GM12873 (cell line): Measurements from ENCODE around the gene EFCAB6.

Source experiments
- TF ChIP-seq, protein P1 (sequence below): IDR thresholded peaks from 2 replicates; pipeline ENCODE4 v1.5.1; 2012; ENCODE audit warnings: low read depth, mild to moderate bottlenecking, moderate library complexity, low read length, control low read depth; ENCODE audit not compliant: insufficient read depth; ENCODE audit errors: missing control alignments

The EFCAB6 gene

DNA sequence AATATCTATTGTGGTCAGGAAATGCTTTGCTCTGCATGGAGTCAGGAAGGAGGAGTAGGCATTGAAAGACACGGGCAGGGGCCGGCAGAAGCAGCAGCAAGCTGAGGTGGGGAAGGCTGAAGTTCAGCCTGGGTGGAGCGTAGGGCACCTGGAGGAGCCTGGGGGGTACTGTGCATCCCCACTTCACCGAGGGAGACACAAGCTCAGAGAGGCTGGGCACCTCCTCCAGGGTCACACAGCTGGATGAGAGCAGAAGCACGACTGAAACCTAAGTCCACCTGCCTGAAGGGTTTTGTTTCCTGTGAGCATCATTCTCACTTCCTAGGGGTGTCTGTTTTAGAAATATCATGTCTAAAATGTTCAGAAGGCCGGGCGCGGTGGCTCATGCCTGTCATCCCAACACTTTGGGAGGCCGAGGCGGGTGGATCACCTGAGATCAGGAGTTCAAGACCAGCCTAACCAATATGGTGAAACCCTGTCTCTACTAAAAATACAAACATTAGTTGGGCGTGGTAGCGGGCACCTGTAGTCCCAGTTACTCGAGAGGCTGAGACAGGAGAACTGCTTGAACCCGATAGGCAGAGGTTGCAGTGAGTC lies 262.0 kb downstream of the EFCAB6 start:
- TF ChIP-seq, protein P1, sequence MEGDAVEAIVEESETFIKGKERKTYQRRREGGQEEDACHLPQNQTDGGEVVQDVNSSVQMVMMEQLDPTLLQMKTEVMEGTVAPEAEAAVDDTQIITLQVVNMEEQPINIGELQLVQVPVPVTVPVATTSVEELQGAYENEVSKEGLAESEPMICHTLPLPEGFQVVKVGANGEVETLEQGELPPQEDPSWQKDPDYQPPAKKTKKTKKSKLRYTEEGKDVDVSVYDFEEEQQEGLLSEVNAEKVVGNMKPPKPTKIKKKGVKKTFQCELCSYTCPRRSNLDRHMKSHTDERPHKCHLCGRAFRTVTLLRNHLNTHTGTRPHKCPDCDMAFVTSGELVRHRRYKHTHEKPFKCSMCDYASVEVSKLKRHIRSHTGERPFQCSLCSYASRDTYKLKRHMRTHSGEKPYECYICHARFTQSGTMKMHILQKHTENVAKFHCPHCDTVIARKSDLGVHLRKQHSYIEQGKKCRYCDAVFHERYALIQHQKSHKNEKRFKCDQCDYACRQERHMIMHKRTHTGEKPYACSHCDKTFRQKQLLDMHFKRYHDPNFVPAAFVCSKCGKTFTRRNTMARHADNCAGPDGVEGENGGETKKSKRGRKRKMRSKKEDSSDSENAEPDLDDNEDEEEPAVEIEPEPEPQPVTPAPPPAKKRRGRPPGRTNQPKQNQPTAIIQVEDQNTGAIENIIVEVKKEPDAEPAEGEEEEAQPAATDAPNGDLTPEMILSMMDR: no peak

DNA sequence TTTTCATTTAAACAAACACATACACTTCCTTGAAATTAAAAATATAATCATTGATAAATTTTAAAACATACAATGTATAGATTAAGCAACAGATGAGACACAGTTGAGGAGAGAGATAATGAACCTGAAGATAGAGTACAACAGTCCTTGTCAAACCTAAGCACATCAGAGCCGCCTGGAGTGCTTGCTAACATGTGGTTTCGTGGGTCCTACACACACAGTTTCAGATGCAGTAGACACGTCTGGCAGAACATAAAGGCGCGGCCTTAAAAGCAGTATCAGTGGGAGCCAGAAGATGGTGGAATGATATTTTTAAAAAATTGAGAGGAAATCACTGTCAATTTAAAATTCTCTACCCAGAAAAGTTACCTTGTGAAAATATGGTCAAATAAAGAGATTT lies 265.9 kb downstream of the EFCAB6 start:
- TF ChIP-seq, protein P1: no peak

DNA sequence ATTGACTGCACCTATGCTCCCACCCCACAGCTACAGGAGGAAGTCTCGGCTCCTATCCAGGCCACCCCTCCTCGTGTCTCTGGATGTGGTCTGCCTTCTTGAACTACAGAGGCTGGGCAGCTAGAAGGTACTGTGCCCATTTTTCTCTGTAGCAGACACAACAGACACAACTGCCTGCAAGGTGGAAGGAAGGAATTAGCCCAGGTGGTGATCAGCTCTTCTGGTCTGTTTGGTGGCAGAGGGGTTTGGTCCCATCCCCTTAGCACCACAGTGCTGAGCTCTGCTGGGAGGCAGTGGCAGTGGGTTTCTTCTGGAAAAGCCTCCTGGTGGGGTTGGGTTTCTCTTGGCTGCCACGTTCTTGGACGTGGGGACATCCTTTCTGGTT lies 267.8 kb downstream of the EFCAB6 start:
- TF ChIP-seq, protein P1: no peak

DNA sequence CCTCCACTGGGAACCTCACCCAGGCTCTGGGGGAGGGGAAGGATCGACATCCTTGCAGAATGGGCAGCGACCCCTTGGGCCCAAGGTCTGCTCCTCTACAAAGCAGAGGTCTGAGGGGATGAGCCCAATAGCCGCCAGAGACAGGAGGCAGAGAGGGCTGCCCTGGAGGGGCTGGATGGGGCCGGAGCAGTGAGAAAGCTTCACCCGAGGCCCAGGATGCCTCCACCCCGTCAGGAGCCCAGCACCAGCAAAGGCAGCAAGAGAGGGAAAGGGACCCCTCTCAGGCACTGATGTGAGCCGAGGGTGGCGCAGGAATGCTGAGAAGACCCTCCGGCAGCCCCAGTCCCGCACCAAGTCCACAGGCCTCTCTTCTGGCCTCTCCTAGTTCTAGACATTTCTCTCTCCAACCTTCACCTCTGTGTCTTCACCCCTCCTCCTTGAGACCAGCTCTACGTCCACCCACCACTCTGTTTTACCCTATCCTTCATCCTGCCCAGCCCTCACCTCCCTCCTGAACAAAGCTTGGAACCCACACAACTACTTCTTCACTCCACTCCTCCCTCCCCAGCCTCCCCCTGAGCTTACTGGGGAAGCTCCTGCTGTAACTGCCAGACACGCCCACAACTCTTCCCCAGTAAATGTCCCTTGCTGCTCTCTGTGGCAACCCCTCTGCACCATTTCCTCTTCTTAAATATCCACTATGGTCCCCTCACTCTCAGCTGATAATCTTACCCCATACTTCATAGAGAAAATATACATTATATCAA lies 268.4 kb downstream of the EFCAB6 start:
- TF ChIP-seq, protein P1: no peak

DNA sequence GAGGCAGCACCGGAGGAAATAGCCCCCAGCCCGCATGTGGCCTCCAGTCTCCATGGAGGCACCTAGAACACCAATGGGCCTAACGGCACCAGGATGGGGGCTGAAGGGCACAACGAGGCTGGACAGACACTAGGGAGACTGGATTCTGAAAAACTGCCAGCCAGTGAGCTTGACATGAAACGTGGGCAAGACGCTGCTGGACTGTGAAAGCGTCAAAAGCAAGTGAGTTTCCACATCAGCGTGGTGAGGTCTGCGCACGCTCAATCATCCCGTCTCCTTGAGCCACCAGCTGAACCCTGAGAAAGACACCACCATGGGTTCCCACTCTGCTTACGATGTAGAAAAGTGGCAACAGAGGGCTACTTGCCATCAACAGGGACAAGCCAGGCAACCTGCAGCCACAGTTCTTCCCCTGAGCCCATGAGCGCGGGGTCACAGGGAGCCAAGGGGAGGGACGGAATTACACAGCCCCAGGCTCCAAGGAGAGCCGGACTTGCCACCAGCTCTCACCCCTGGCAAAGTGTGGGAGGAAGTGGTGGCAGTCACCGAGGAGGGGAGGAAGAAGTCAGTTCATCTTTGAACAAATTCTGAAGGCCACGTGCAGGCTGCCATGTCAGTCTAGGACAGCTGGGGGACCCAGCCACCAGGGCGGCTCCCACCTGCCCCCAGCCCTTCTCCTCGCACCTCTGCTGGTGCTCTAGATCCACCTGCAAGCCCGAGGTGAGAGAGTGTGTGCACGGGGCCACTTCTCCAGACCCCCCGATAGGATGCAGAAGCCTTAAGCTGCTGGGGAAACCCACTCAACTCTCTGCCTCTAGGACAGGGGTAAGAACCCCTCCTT lies 269.2 kb downstream of the EFCAB6 start:
- TF ChIP-seq, protein P1: no peak

DNA sequence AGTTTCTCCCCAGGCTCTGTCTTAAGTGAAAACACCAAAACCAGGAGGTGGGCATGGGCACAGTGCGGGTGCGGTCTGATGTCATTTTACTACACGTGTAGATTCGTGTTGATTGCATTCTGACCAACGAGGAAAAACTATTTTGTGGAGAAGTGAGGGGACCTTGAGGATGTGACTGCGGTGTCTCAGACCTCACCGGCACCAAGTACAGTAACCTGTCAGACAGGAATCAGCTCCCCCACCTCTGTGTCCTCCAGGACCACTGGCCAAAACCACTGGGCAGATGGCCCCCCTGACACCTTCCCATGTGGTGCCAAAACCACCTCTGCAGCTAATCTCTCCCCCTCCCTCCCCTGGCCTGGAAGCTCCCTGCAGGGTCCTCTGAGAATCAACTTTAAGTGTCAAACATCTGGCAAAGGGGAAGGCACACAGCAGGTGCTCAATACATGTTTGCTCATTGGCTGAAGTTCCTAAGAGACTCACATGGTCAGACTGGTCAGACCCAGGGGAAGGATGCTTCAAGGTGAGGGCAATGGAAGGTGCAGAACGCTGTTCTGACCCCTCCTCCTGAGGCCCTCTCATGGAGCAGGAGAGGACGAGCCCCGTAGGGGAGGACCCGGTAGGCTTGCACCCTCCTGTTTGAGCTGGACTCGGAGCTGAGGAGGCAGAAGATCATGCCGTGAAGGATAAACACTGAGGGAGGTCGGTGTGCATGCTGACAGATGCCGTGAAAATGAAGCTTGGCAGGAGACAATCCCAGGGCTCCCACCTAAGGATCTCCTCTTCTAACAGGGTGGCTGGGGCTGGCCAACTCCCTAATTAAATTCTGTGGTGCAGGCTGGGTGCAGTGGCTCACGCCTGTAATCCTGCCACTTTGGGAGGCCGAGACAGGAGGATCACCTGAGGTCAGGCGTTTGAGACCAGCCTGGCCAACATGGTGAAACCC lies 270.4 kb downstream of the EFCAB6 start:
- TF ChIP-seq, protein P1: no peak
